GM19035 (cell line): ENCODE results near the gene ANKMY1.

Experiments used
- ATAC-seq: cut with Tn5 transposase; IDR thresholded peaks from one replicate; pipeline ENCODE4 v1.9.1; 2021; ENCODE audit not compliant: unreplicated experiment

ANKMY1 gene

DNA sequence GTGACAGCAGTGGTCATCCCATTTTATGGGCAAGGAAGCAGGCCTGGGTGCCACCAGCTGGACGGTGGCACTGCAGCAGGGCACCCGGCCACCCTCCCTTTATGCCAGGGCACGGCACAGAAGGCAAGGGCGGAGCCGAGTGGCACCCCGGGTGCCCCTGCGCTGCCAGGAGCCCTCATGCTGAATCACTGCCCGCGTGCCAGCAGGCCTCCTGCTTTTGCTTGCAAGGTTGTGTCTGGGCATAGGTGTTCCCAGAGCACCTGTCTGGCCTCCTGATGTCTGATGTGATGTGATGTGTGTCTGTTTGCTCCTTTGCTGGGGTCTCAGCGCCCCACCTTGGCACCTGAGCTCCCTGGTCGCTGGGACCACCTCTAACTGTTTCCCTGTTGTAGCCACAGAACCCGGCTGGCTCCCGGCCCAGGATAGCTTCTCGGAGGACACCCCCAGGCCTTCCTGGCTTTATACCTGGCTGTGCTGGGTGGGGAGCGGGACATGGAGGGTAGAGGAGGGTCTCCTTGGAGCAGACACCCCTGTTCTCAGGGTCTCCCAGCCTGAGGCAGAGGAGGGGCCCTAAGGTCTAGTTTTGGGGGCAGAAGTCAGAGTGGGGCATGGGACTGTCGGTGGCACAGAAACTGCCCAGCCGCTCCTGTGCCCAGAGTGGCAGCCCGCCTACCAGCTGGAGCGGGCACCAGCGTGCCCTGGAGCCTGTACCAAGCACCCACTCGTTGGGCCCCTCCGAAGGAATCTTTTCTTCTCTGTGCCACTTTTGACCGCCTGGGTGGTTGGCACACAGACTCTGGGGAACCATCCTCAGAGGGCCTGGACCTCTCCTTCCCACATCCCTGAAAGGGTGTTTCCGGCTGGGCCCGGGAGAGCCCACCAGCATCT lies 118.7 kb downstream of the ANKMY1 start:
- ATAC-seq, result no peak

- ATAC-seq, result no peak
Observed at GRCh38 chr2:240437861-240438809, 119.7 kb downstream of the ANKMY1 start.

- ATAC-seq, result no peak
Observed at GRCh38 chr2:240437551-240437860, 120.3 kb downstream of the ANKMY1 start.

DNA sequence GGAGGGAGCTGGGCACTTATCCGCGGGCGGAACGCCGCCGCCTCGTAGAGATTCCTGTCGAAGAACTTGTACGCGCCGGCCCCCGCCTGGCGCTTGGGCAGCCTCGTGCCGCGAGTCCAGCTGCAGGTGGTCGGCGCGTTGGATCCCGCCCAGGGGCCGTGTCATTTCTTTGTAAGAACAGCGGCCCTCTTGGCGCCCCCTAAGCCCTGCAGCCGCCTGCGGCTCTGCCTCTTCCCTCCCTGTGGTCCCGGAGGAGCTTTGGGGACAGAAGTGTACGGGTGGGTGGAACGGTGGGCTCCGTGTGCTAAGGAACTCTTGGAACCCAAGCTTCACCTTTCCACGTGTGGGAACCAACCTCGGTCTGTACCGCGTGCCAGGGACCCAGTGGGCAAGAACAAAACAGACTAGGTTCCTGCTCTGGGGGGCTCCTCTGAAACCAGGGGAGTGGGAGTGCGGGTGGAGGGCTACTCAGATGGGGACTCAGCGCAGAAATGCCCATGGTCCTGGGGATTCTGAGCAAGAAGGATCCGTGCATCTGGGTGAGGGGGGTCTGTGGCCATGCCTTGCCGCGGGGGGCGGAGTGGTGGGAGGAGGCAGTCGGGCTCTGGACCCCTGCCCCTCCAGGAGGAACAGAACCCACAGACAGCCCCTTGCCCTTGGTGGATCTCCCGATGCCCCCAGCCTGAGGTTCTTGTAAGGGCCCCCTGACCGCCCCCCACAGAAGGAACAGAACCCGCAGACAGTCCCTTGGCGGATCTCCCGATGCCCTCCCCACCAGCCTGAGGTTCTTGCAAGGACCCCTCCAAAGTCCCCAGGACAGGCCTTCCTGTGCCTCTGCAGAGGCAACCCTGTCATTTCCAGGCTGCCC lies 120.9 kb downstream of the ANKMY1 start:
- no peak for ATAC-seq

DNA sequence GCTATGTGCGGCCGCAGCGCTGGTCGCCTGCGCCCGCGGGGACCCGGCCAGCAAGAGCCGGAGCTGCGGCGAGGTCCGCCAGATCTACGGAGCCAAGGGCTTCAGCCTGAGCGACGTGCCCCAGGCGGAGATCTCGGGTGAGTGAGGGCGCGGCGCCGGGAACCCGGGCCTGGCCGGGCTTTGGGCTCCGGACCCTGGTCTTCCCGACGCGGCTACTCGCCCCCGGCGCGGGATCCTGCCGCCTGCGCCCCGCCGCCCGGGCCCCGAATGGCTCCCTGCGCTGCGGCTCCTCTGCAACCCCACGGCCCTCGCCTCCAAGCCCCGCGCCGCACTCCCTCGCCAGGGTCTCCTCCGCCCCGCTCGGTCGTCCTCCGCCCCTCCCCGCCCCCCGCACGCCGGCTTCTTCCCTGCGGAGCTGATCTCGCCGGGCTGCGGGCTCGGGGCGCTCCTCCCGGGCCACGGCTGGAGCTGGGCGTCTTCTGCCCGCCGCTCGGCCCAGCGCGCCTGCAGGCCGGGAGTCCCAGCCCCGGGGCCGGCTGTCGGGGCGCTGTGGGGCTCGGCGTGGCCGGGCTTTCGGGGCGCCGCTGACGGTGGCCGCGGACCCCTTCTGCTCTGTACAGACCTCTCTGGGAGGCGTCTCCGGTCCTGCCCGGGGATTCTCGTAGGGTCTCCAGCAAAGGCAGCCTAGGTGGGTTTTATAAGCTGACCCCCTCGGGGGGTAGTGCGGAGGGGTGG lies 121.7 kb downstream of the ANKMY1 start:
- ATAC-seq, result peak; percentile 6

DNA sequence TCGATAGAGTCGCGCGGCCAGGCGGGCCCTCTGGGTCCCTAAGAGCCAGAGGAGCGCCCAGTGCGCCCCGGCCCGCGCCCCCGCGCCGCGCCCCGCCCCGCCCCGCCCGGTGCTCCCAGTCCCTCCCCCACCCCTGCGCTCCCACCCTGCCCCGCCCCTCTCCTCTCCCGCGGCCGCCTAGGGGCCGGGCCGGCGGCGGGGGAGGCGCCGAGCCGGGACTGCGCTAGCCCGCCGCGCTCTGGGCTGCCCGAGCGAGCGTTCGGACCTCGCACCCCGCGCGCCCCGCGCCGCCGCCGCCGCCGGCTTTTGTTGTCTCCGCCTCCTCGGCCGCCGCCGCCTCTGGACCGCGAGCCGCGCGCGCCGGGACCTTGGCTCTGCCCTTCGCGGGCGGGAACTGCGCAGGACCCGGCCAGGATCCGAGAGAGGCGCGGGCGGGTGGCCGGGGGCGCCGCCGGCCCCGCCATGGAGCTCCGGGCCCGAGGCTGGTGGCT lies 122.3 kb downstream of the ANKMY1 start, which contains the start of gene GPC1:
Gene GPC1, plus strand, starts transcription at position 207 of the 491 bp plus-strand sequence. Its CDS starts 256 bp downstream, at position 463.
- peak; percentile 56 for ATAC-seq

- ATAC-seq, result peak; percentile 67
Observed at GRCh38 chr2:240434728-240435456, 122.9 kb downstream of the ANKMY1 start.

- ATAC-seq, result no peak
Observed at GRCh38 chr2:240433973-240434727, 123.6 kb downstream of the ANKMY1 start.

- no peak for ATAC-seq
Observed at GRCh38 chr2:240432820-240433801, 124.7 kb downstream of the ANKMY1 start.

- no peak for ATAC-seq
Observed at GRCh38 chr2:240432430-240432819, 125.4 kb downstream of the ANKMY1 start.

- ATAC-seq, result no peak
Observed at GRCh38 chr2:240431661-240432424, 125.9 kb downstream of the ANKMY1 start.

- no peak for ATAC-seq
Observed at GRCh38 chr2:240431271-240431660, 126.5 kb downstream of the ANKMY1 start.

GRCh38 chr2:240430595-240430994 lies 127.2 kb downstream of the ANKMY1 start:
- no peak for ATAC-seq

DNA sequence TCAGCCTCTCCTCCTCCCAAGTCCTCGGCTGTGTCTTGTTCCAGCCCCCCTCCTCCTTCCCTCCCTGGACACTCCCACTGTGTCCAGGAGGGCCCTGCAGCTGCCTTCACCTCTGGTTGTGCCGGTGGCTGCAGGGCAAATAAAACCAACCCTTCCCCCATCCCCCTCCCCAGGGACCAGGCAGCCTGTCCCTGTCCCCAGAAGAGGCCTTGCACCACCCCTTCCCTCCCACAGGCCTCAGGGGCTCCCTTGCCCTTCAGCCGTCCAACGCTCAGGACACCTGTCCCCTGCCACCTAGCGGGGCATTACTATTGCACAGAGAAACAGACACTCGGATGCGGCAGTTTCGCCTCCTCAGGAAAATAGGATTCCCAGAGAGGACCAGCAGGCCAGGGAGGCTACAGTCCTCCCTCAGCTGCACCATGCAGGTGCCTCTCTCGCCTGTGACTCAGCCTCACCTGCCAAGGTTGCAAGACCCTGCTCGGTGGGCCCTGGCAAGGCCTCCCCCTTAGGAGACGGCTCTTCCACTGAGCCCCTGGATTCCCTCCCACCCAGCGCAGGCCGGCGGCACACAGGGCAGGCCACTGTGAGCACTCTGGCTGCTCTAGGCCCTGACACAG lies 127.8 kb downstream of the ANKMY1 start:
- ATAC-seq, result no peak
